ENCODE measurements around the gene TM2D3.

TM2D3 gene, protein sequence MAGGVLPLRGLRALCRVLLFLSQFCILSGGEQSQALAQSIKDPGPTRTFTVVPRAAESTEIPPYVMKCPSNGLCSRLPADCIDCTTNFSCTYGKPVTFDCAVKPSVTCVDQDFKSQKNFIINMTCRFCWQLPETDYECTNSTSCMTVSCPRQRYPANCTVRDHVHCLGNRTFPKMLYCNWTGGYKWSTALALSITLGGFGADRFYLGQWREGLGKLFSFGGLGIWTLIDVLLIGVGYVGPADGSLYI

DNA sequence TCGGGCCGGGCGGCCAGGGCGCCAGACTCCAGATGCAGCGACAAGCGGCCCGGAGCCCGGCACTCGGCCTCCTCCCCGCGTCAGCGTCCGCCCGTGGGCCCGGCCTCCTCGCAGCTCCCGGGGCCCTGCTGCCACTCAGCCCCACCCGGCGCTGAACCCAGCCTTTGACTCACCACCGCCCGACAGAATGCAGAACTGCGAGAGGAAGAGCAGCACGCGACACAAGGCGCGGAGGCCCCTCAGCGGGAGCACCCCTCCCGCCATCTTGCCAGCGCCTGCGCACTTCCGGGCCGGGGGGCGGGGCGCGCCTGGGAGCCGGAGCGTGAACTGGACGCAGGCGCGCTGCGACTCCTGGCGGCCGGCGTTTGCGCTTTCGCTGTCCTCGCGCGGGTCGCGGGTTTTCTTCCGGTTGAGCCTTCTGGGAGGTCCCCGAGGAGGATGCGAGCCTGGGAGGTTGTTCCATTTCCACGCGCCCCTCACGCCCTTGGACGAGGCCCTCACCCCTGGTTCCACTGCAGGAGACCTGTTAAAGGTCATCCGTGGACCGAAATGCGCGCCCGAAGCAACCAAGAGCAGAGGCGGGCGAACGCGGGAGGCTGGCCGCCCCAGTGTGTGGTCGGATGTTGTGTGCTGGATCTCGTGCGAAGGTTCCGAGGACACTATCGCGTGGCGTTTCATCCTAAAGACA is at the start of gene TM2D3:
TM2D3 (minus strand) TSS at position 284 of the 688 bp plus-strand sequence; CDS start at position 264, 20 bp downstream.
- peak; percentile 85 to 92 (median 91) for DNase-seq (ENCODE audit: low read depth in 3 of 3)

DNA sequence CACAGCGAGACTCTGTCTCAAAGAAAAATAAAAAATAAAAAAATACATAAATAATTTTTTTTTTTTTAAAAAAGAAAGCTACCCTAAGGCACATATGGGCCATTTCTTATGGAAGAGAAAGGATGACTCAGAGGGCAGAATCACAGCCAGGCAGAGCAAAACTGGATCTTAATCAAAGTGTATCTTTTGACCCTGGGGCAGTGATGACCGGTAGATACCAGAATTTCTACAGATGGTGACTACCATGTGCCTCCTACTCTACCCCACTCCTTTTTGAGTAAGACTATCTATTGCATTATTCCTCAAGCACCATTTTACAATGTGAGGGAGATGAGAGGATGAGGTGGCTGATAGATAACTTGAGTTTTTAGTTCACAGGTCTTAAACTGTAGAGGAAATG is 46.1 kb upstream of the TM2D3 start:
- no peak for DNase-seq (ENCODE audit: low read depth in 3 of 3)

DNA sequence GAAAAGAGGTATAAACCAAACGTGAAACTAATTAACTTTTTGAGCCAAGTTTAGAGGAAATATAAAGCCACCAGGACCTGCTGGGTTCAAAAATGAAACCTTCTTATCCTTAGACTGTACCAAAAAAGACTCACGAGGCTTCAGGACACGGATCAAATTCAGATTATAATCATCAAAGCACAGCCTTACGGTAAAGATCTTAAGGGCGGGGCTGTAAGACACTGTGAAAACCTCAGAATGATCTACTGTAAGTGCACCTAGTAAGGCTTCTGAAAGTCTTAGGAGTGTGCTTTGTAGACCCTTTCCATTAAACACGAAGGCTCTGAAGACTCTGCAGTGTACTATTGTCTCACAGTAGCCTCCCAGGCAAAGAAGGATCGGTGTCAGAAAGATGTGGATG is 45.3 kb upstream of the TM2D3 start:
- no peak for DNase-seq (ENCODE audit: low read depth in 3 of 3)

DNA sequence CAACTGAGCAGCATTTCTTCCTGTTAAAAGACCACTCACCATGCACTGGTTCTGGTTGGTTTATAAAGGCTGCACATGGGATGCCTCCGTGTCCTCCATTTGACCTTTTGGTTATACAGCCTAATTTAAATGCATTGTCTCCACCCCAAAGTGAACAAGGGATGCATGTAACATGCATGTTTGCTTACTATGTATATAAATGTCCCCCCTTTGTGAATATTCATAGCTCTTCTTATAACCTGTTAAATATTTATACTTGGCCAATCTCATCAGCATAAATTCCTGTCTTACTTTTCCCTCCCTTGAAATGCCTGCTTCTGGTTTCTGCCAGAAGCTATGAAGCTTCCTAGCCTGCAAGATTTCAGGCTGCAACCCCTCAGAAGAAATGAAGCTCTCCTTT is 44.6 kb upstream of the TM2D3 start:
- DNase-seq (ENCODE audit: low read depth in 3 of 3): no peak

DNA sequence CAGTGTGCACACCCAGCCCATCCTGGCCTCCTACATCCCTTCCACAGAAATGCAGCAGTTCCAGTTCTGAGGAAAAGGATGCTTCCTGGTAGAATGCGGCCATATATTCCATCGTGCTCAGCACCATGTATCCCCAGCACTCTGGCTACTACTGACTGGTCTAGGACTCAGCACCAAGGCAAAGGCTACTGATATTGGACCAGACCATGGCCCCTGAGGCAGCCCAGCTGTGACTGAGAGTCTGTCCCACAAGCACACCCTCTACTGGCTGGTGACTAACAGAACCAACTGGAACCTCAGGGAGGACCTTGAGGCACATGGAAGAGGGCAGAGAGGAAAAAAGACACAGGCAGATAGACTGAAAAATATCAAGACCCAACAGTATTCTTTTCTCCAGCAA is 42.1 kb upstream of the TM2D3 start:
- DNase-seq (ENCODE audit: low read depth in 3 of 3): no peak

DNA sequence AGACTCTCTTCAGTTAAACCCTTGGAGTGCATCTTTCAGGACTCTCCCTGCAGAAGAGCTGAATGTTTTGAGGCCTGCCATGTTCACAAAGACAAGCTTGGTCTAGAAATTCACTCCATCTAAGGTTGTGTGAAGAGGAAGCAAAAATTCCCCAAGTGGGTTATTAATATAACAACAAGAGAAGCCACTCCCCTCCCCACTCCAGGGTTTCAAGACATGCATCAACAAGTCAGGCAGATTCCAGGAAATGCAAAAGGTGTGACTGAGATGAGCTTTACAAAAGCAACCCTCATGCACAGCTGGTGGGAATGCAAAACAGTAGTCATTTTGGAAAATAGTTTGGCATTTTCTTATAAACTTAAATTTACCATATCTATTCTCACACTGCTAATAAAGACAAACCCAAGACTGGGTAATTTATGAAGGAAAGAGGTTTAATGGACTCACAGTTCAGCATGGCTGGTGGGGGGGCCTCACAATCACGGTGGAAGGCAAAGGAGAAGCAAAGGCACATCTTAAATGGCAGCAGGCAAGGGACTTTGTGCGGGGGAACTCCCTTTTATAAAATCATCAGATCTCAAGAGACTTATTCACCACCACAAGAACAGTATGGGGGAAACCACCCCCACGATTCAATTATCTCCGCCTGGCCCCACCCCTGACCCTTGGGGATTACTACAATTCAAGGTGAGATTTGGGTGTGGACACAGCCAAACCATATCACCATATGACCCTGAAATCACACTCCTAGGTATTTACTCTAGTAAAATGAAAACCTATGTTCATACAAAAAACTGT is 40.8 kb upstream of the TM2D3 start:
- no peak for DNase-seq (ENCODE audit: low read depth in 3 of 3)

DNA sequence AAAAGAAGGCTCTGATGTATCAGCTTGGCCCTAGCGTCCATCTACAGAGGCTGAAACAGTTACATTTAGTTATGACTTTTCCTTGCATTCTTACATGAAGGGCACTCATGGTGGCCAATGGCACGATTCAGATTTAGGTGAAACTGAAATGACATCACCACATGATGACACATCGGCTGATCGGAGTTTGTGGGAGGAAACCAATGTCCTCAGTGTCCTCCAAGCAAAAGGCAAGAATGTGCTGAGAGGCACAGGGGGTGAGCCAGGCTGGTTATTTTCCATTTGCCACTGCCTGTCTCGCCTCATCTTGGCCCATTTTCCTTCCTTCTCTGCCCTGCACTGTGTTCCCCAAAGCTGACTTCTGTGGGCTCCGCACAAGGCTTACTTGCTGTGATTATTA is 37.7 kb upstream of the TM2D3 start:
- no peak for DNase-seq (ENCODE audit: low read depth in 3 of 3)

DNA sequence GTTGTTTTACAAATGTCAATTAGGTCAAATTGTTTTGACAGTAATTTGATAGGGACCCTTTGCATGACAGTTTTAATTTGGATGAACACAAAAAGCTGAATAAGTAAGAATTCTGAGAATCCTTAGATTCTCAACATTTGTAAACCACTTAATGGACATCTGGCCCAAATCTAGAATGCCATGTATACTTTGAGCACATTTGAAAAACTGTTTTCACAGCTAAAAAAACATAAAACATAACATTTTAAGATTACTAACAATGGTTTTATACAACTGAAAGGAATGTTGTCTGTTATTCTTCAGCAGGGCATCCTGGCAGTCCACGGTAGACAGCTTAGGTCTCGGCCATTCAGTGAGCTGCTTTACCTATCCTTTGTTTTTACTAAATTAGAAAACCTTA is 34.5 kb upstream of the TM2D3 start:
- no peak for DNase-seq (ENCODE audit: low read depth in 3 of 3)

DNA sequence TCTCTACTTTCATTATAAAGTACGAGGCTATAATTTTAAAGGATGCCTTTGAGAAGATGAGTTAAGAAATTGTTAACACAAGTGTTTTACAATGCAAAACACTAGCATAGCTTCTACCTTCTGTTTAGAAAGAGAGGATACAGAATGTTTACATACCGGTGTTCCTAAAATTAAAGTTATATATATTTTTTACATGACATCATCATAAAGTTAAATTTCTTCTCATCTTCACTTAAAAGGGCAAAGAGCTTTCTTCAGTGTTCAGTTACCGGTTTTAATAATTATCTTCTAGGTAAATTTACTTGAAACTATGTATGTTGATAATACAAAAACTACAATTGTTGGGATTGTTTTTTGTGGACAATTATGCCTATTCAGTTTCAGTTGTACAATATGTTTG is 32.7 kb upstream of the TM2D3 start:
- DNase-seq (ENCODE audit: low read depth in 3 of 3): no peak

DNA sequence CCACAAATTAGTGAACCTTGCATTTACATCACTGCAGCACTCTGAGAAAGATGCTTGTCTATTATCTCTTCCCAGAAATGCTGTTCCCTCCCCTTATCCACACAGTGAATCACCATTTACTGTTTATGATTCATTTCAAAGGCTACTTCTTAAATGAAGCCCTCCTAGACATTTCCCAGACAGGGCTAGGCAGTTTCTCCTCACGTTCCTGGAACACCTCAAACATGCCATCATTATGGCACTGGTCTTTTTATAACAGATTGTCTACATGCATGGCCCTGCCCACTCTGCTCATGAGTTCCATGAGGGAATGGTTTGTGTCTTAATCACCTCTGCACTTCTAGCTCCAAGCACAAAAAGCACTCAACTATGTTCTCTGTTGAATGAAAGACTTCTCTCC is 32.2 kb upstream of the TM2D3 start:
- DNase-seq (ENCODE audit: low read depth in 3 of 3): no peak

DNA sequence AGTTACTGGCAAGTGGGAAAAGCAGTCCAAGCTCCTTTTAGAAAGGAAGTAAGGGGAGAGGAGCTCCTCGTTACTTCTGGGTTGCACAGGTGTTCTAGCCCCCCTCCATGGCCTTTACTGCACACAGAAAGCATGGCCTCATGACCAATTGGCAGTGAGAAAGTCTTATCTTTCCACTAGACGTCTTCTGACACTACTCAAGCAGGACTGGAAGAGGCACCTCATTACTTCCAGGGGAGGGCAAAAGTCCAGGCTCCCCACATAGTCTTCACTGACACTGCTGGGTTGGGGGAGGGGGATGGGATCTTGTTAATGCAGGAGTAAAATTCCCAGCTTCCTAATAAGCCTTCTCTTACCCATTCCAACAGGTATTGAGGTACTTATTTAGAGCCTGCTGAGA is 27.6 kb upstream of the TM2D3 start:
- no peak for DNase-seq (ENCODE audit: low read depth in 3 of 3)

DNA sequence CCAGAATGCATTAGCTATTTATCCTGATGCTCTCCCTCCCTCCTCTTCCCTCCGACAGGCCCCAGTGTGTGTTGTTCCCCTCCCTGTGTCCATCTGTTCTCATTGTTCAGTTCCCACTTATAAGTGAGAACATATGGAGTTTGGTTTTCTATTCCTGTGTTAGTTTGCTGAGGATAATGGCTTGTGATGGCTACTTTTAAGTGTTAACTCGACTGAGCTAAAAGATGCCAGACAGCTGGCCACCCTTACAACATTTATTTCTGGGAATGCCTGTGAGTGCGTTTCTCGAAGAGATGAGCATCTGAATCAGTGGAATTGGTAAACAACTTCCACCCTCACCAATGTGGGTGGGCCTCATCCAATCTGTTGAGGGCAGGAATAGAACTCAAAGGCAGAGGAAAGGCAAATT is 24.7 kb upstream of the TM2D3 start:
- no peak for DNase-seq (ENCODE audit: low read depth in 3 of 3)

DNA sequence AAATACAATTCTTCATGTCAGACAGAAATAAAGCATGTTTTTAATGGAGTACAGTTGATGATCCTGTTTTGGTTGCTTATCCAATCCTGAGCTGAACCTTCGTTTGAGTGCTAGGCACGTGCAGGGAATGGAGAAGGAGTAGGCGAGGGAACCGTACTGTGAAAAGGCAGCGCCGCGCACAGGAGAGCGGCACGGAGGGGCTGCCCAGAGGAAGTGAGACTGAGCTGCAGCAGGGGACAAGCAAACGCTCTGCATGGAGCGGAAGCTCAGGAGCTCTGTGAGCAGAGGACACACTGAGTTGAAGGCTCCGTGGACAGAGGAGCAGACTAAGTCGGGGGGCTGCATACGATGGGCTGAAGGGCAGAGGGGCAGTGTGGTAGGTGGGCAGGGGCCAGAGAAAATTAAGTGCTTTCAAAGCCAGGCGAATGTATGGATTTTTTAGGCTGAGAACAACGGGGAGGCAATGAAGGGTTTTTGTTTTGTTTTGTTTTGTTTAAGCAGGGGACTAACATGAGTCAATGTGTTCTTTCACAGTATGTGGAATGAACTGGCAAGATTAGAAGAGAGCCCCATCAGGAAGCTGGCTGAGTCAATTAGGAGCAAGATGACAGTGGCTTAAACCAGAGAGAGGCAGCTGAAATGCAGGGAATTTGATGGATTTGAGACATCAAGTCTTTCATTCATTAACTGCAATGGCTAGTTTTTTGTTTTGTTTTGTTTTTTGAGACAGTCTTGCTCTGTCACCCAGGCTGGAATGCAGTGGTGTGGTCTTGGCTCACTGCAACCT is 23.8 kb upstream of the TM2D3 start:
- DNase-seq (ENCODE audit: low read depth in 3 of 3): no peak

DNA sequence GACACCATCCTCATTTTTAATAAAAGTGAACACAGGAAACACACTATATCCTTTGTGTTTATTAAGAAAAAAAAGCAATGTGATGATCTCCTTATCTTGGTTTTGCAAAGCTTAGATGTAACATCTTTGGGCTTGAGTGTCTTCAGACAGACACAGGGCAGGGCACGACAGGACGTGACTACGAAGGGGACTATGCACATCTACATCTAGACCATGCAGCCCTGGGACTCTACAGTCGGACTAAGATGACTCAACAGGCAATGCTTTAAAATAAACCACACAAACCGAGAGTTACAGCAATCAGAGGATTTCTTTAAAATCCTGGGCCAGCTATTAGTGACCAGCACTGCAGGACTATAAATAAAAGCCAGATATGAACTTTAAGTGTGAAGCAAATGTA is 22.8 kb upstream of the TM2D3 start:
- DNase-seq (ENCODE audit: low read depth in 3 of 3): no peak

DNA sequence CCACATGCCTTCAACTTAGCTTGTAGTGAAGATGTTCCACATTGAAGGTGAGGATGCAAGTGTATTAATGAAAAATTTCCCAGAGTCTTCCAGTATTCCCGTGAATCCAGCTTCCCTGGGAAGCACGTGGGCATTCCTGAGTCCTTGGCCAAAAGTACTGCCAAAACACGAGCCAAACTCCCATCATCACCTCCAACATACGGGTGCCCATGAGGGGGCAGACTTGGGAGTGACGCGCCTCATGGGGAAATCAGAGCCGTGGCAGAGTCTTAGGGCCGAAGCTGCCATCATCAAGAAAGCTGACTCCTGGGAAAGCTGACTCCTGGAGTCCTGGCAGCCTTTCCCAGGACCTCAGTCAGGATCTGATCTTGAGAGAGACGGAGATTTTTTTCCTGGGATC is 20.1 kb upstream of the TM2D3 start:
- DNase-seq (ENCODE audit: low read depth in 3 of 3): no peak

DNA sequence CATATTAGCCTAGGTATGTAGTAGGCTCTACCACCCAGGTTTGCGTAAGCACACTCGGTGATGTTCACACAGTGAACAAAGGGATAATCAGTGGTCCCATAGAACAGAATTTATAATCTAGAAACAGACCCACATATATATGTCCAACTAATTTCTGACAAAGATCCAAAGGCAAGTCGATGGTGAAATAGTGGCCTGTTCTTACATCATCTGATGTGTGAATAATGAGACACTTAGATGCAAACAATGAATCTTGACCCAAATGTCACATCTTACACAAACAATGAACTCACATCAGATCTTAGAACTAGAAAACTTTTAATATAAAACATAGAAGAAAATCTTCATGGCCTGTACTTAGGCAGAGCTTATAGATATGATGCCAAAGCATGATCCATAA is 17.6 kb upstream of the TM2D3 start:
- no peak for DNase-seq (ENCODE audit: low read depth in 3 of 3)

DNA sequence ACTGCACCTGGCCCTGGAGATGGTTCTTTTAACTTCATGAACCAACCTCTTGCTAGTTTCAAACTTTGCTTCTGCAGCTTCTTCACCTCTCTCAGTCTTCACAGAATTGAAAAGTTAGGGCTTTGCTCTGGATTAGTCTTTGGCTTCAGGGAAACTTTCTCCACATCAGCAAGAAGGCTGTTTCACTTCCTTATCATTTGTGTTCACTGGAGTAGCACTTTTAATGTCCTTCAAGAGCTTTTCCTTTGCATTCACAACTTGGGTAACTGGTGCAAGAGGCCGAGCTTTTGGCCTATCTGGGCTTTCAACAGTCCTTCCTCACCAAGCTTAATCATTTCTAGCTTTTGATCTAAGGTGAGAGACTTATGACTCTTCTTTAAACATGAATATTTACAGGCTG is 15.7 kb upstream of the TM2D3 start:
- DNase-seq (ENCODE audit: low read depth in 3 of 3): no peak

DNA sequence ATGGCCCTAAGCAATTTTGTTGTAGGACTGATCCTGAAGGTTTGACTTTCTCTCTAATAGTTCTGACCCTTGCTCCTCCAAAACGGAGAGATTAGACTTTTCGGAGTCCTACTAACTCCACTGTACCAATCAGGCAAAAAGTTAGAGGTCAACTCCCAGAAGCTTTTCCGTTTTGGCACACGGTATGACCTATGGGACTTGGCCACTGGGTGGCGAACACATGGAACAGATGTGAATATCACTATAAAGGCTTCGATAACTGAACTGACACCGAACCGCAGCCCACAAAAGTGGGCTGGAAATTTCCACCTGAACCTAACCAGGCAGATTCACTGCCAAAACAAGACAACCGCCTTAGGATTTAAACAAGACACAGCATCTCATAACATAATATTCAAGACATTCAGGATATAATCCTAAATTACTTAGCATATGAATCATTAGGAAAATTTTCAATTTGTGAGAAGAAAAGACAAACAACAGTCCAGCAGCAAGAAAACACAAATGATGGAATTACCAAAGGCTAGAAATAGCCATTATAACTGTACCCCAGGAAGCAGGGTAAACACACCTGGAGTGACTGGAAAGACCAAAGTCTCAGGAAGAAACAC is 12.2 kb upstream of the TM2D3 start:
- DNase-seq (ENCODE audit: low read depth in 3 of 3): no peak

DNA sequence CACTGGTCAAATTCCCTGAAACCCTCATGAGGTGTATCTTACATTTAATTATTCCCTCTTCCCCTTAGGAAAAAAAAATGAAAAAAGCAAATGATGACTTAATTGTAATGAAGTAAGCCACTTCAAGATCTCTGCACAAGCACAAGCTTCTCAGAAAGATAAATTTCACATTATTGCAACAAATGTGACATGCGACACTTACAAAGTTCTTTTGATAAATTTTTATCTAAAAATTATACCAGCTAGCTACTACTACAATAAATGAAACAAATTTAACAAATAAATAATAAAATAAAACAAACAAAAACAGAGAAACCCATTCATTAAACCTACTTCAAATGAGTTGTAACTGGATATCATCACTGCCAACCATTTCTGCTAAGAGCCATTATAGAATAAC is 10.0 kb upstream of the TM2D3 start:
- DNase-seq (ENCODE audit: low read depth in 3 of 3): no peak

DNA sequence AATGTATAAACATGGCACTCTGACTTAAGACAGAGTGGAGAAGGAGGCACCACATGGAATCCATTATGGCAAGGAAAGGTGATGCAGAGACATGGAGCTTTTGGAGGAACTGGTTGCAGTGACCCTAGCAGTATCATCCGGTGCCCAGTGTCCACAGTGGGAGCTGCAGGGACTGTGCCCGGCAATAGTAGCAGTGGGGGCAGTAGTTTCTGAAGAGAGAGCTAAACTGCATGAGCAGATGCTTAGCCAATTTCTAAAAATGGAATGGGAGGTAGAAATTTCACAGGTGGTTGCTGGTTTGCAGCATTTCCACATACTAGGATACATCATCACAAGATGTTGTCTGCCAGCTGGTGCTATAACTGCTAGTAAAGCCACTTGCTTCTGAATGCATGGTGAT is 7.8 kb upstream of the TM2D3 start:
- DNase-seq (ENCODE audit: low read depth in 3 of 3): no peak

DNA sequence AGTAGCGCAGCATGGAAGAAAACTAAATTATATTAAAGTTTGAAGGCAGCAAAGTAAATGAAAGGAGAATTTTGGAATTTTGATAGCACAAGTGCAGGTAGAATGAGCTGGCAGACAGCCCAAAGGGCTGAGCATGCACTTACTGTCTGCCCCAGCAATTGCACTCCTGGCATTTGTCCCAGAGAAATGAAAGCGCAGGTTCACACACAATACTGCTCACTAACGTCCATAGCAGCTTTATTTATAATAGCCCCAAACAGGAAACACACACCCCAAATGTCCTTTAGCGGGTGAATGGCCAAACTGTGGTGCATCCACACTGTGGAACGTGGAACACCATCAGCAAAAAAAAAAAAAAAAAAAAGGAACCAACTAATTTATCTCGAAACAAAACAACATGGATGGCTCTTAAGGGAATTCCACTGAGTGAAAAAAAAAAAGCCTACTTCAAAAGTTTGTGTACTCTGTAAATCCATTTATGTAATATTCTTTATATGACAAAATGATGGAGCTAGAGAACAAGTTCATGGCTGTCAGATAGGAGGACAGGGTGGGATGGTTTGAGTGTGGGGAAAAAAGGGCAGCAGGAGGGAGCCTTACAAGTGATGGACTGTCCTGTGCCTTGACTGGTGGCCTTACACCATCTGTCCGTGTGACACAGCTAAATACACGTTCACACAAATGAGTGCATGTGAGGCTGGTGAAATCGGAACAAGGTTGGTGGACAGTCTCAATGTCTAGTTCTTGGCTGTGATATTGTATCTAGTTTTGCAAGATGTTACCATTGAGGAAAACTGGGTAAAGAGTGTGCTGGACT is 6.0 kb upstream of the TM2D3 start:
- DNase-seq (ENCODE audit: low read depth in 3 of 3): no peak
